Ovary (tissue), 3 donors: ENCODE measurements around the gene GPR68.

Experiments
- CTCF ChIP-seq, 3 donors: fragments of 450-650 bp in 2 of 3; fragments of 200-600 bp in 1 of 3; IDR thresholded peaks; one replicate each; pipeline versions ENCODE4 v1.5.1 to v1.8.0; 2016 to 2022; ENCODE audit warnings: antibody characterized with exemption in 3 of 3, mild to moderate bottlenecking in 1 of 3
- EP300 ChIP-seq: sonication (generic); formaldehyde crosslinking; IDR thresholded peaks from one replicate; pipeline ENCODE4 v1.6.1; 2017; ENCODE audit warnings: antibody characterized with exemption
- POLR2A ChIP-seq: fragments of 450-650 bp; IDR thresholded peaks from one replicate; pipeline ENCODE4 v1.6.1; 2017; ENCODE audit warnings: antibody characterized with exemption, mild to moderate bottlenecking, moderate library complexity
- donor health status: DM: no; HTN: no; CAD: no.

- no peak for TF ChIP-seq CTCF (IDR thresholded peaks at IDR 0.05)
- no peak for TF ChIP-seq POLR2A
- TF ChIP-seq EP300, result no peak
Measured at GRCh38 chr14:91231446-91231845, 13.1 kb downstream of the GPR68 start.
